Renal pelvis (tissue), 4 donors: ENCODE data around the gene TBC1D10A. TPM values are rescaled to one million over a fixed set of nuclear protein-coding genes. Genes with fewer than 3 reads are reported as not detected.

Experiments
- DNase-seq: peaks from one replicate; pipeline ENCODE4 v3.0.0-alpha.2; 2013
- polyA plus RNA-seq, 3 donors: library from polyadenylated mRNA; unstranded; fragments of 120-200 nt; gene quantifications; one replicate each; pipeline ENCODE4 v1.2.1, GENCODE V29; 2013; ENCODE audit not compliant: insufficient read length in 3 of 3

Gene TBC1D10A
- polyA plus RNA-seq, 3 donors: 15.1 to 20.3 (median 18.0) TPM

DNA sequence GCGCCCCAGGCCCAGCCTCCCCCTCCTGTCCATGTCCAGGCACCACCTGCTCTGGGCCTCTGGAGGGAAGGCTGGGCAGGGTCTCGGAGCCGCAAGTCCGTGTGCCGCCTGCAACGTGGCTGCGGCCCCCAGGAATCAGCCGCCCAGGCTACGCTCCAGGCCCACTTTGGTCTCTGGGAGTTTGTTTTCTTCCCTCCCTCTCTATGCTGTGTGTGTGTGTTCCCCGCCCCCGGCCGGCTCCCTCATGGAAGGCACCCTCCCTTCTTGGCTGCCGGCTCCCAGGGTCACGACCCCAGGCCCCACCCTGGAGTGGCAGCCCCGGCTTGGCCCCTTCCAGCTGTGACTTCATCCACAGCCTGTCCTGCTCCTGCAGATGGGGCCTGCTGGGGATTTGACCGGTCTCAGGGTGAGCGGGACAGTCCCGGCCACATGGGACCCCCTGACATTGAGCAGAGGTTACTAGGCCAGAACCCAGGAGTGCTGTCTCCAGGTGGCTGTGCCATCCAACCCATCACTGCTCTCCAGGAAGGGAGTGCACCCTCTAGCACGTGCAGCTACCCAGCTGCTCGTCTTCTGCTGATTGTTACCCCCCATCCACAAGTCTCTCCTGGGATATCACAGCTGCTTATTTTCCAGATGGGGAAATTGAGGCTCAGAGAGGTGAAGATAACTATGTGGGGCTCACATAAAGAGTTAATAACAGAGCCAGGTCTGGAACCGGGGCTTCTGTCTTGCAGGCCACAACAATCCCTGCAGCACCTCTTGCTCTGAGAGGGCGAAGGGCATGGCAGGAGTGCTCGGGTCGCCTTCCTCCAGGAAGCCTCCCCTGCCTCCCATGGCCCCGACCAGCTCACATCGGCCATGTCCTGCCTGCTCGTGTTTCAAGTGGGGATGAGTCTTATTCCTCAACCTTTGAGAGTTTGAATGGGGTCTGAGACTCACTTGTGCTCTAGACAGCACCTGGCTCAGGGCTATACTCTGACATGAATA lies 77.4 kb downstream of the TBC1D10A start:
- DNase-seq: no peak

DNA sequence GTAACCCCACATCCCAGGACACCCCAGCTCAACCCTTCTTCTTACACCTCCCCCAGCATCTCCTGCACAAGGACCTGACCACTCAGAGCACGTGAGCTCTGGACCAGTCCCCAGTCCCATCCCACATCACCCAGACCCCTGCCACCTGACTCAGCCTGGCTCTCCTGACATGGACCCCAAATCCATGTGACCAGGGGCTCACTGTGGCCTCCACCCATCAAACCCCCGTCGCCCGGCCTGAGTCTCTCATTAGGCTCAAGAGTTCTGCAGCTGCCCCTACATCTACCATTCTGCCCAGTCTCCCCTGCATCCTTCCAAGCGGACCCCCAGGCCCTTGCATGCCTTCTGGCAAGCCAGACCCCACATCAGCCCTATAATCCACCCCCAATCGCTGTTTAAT lies 78.3 kb downstream of the TBC1D10A start:
- no peak for DNase-seq

DNA sequence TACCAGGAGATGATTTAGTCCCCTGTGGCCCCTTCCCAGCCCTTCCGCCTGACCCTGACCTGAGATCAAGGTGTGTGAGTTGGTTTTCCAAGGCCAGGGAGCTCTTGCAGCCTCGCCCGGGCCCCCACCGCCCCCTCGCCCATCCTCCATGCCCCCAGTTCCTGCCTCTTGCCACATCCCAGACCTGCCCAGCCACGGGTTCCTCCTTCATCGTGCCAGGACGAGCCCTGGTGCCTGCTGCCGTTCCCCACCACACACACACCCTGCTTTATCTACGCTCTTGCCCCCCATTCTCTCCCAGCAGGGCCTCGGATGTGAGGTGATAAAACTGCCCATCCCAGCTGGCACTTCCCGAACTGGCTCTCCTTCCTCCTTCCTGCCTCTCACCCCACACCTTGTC lies 78.8 kb downstream of the TBC1D10A start:
- DNase-seq: no peak

DNA sequence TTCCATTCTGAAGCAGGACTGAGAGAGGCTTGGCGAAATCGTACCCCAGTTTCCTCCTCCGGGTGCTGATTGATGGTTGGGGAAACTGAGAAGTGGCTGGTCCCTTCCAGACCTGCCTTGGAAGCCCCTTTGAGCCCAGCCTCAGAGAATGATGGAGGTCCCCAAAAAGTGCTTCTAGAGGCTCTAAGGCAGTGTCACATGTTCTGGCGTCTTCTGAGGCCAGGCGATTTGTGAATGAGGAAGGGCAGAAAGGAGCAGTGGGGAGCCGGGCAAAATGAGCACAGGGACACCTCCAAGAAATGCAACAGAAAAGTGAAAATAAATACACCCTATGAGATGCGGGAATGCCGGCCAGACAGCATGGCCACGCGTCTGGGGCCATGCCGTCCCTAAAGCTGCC lies 79.2 kb downstream of the TBC1D10A start:
- DNase-seq: no peak

GRCh38 chr22:30246814-30247376 lies 79.8 kb downstream of the TBC1D10A start:
- no peak for DNase-seq

DNA sequence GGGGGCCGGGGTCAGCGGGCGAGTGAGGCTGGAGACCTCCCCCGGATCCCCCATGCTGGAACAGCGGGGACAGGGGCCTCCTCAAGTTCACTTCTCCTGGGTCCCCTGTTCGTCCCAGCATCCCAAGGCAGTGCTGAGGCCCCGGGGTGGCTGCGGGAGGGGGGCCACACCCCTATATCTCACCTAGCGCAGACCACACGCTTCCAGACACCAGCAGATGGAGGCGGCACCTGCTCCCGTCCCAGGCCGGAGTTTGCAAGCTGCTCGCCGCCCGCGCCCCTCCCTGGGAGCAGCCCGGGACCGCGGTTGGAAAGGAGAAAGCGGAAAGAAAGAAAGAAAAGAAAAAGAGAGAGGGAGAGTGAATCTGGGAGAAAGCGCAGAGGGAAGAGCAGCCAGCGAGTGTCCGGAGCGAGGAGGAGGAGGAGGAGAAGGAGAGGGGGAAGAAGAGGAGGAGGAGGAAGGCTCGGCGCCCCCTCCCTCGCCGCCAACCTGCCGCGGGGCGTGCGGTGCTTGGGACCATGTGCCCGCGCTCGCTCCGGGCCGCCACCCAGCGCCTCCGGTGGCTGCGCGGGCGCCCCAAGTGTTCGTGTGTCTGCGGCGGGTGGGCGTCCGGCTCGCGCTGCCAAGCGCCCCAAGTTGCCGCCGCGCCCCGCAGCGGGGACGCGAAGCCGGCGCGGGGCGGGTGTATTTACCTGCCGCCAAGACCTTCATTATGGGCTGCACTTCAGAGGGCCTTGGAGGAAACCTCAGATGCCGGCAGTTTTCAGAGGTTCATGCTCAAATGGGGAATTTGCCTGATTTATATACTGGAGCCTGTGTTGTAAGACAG lies 80.5 kb downstream of the TBC1D10A start, which contains the start of gene LIF:
TSS of gene LIF (minus strand) at position 775 of the 829 bp plus-strand sequence. CDS start at position 711, 64 bp downstream.
- DNase-seq: no peak

- DNase-seq: no peak
Measured at GRCh38 chr22:30245181-30245984, 81.4 kb downstream of the TBC1D10A start.

DNA sequence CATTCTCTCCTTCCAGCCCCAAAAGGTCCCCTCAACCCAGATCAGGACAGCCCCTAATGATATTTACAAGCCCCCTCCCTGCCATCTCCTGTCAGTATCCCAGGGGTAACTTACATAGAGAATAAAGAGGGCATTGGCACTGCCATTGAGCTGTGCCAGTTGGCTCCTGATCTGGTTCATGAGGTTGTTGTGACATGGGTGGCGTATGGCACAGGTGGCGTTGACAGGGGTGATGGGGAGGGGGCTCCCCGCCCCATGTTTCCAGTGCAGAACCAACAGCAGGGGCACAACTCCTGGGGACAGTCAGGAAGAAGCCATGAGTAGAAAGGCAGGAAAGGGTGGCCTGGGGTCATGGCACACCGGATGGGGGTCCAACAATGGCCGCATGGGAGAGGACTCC lies 82.1 kb downstream of the TBC1D10A start:
- no peak for DNase-seq

GRCh38 chr22:30244066-30244465 lies 82.7 kb downstream of the TBC1D10A start:
- DNase-seq: no peak

- no peak for DNase-seq
Measured at GRCh38 chr22:30243661-30244060, 83.1 kb downstream of the TBC1D10A start.

Other genes with a start within 250 kb of the TBC1D10A start
- gene HORMAD2, start 246.5 kb downstream of the TBC1D10A start, polyA plus RNA-seq: not detected
- 1 to 10 TPM; 2.2 to 3.4 (median 3.0) TPM for gene LIF, start 80.2 kb downstream of the TBC1D10A start, polyA plus RNA-seq
- under 1 TPM in 1 of 3 donors, not detected in 2; 0.04 TPM for gene OSM, start 60.1 kb downstream of the TBC1D10A start, polyA plus RNA-seq
- gene CASTOR1, start 37.4 kb downstream of the TBC1D10A start, polyA plus RNA-seq: 10 to 100 TPM; 12.9 to 14.5 (median 13.2) TPM
- gene SF3A1, start 30.0 kb upstream of the TBC1D10A start, polyA plus RNA-seq: 100 to 1,000 TPM; 144 to 175 (median 162) TPM
- gene CCDC157, start 30.1 kb upstream of the TBC1D10A start, polyA plus RNA-seq: 1 to 10 TPM; 6.6 to 8.9 (median 7.5) TPM
- gene RNF215, start 60.5 kb upstream of the TBC1D10A start, polyA plus RNA-seq: 10 to 100 TPM; 22.6 to 27.0 (median 24.2) TPM
- gene SEC14L2, start 70.1 kb upstream of the TBC1D10A start, polyA plus RNA-seq: 1 to 10 TPM; 6.0 to 8.1 (median 7.4) TPM
- 10 to 100 TPM; 12.0 to 15.6 (median 13.8) TPM for gene MTFP1, start 98.8 kb upstream of the TBC1D10A start, polyA plus RNA-seq
- gene SEC14L3, start 145.1 kb upstream of the TBC1D10A start, polyA plus RNA-seq: under 1 TPM in 1 of 3 donors, not detected in 2; 0.13 TPM
- gene SEC14L4, start 178.8 kb upstream of the TBC1D10A start, polyA plus RNA-seq: 1 to 10 TPM in 1 of 3 donors, under 1 TPM in 2; 0.54 to 1.2 (median 0.58) TPM
- 10 to 100 TPM in 2 of 3 donors, 1 to 10 TPM in 1; 7.8 to 16.3 (median 11.0) TPM for gene SEC14L6, start 219.8 kb upstream of the TBC1D10A start, polyA plus RNA-seq
- gene GAL3ST1, start 247.7 kb upstream of the TBC1D10A start, polyA plus RNA-seq: 10 to 100 TPM; 28.5 to 44.6 (median 36.9) TPM